Central memory CD8-positive, alpha-beta T cell (primary cell): ENCODE data around the gene VHLL.
A peak's percentile ranks its signal among the peaks of the same experiment; 100 is the strongest.
"Not testable (repeated sequence)": the region's sequence is repeated elsewhere in the genome, so short reads cannot be mapped to it uniquely, and the experiment has no call there.

ENCODE experiments used
- ATAC-seq: fragments of 150-1000 bp; cut with Tn5 transposase; replicated peaks from 2 replicates; pipeline ENCODE4 v1.10.0; 2022; ENCODE audit warnings: mild to moderate bottlenecking, moderate FRiP score, moderate number of reproducible peaks; ENCODE audit not compliant: poor library complexity, severe bottlenecking; ENCODE audit errors: extremely low read depth
- DNase-seq, 2 donors: peaks; one replicate each; pipeline ENCODE4 v3.0.0; 2021; ENCODE audit warnings: low spot score in 2 of 2
- H3K27ac Mint-ChIP-seq: one replicate; pipeline ENCODE4 v1.8.0; 2022; ENCODE audit warnings: low read depth, mild to moderate bottlenecking, moderate library complexity, mixed read lengths
- H3K27me3 Mint-ChIP-seq: one replicate; pipeline ENCODE4 v1.8.0; 2022; ENCODE audit warnings: mixed read lengths
- H3K36me3 Mint-ChIP-seq: one replicate; pipeline ENCODE4 v1.8.0; 2022; ENCODE audit warnings: mild to moderate bottlenecking, moderate library complexity, mixed read lengths; ENCODE audit not compliant: insufficient read depth
- H3K4me1 Mint-ChIP-seq: one replicate; pipeline ENCODE4 v1.8.0; 2022; ENCODE audit warnings: mixed read lengths
- H3K4me3 Mint-ChIP-seq: one replicate; pipeline ENCODE4 v1.8.0; 2022; ENCODE audit warnings: mild to moderate bottlenecking, moderate library complexity, mixed read lengths
- H3K9me3 Mint-ChIP-seq: one replicate; pipeline ENCODE4 v1.8.0; 2022; ENCODE audit warnings: mixed read lengths

The VHLL gene

DNA sequence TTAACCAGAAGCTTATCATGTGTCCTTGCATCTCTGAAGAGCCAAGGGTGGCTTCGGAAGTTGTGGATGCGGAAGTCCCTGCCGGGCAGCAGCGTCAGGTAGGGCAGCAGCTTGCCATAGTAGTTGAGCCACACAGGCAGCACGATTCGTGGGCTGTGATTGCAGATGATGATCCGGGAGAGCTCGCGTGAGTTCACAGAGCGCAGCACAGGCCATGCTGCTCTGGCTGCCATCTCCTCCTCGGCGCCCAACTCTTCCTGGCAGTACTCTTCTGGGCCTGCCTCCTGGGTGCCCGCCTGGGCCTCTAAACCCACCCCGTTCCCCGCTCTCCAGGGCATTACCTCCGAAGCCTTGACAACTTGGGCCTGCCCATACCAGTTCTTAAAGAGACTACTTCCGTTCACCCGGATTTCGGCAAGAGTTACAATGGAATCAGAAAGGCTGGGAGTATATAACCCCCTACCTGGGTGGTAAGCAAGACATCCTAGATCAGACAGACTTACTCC is at the start of gene VHLL:
VHLL (minus strand) TSS at position 456 of the 506 bp plus-strand sequence; CDS start at position 338, 118 bp downstream.
- Mint-ChIP-seq H3K9me3 (no peaks in the 10 kb centered on the region), H3K27me3 (no peaks in the 10 kb centered on the region), H3K27ac (no peak within 1 kb of the TSS), H3K36me3 (peaks cover 6% of the 10 kb centered on the region), H3K4me3 (no peak within 1 kb of the TSS), H3K4me1 (peaks cover 16% of the 10 kb centered on the region)
- no peak for DNase-seq
- ATAC-seq = no peak

DNA sequence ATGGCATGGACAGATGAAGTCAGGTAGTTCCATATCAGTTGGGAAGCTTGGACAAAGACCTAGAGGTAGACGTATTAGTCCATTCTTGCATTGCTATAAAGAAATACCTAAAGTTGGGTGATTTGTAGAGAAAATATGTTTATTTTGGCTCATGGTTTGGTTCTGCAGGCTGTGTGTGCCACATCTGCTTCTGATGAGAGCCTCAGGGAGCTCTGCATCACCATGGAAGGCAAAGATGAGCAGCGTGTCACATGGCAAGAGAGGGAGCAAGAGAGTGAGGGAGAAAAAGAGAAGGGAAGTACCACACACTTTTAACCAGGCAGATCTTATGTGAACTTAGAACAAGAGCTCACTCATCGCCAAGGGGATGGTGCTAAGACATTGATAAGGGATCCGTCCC is 48.2 kb upstream of the VHLL start:
- H3K27me3 Mint-ChIP-seq = peaks cover 29% of the 10 kb centered on the region
- DNase-seq (no peak), ATAC-seq (no peak)
- no peak overlapping the region for H3K4me3 Mint-ChIP-seq
- H3K27ac Mint-ChIP-seq = no peak overlapping the region
- H3K9me3 Mint-ChIP-seq = no peaks in the 10 kb centered on the region
- H3K36me3 Mint-ChIP-seq = no peaks in the 10 kb centered on the region
- H3K4me1 Mint-ChIP-seq = no peaks in the 10 kb centered on the region

DNA sequence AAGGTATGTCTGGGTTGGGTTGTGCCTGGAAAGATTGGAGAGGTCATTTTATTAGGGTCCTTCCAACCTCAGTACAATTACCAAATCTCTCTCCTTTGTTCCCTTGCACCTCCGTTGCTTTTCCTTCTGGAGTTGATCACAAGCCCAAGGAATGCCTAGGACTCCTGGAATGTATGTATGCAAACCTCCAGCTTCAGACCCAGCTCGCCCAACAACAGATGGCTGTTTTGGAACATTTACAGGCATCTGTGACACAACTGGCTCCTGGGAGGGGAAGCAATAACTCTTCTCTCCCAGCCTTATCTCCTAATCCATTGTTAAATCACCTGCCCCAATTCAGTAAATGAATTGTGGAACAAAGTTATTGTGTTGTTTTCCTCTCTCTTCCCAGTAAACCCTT is 47.5 kb upstream of the VHLL start:
- Mint-ChIP-seq H3K36me3 (no peaks in the 10 kb centered on the region), H3K27ac (no peak overlapping the region), H3K4me3 (no peak overlapping the region), H3K9me3 (no peaks in the 10 kb centered on the region), H3K4me1 (no peaks in the 10 kb centered on the region), H3K27me3 (peaks cover 29% of the 10 kb centered on the region)
- no peak for DNase-seq
- no peak for ATAC-seq

DNA sequence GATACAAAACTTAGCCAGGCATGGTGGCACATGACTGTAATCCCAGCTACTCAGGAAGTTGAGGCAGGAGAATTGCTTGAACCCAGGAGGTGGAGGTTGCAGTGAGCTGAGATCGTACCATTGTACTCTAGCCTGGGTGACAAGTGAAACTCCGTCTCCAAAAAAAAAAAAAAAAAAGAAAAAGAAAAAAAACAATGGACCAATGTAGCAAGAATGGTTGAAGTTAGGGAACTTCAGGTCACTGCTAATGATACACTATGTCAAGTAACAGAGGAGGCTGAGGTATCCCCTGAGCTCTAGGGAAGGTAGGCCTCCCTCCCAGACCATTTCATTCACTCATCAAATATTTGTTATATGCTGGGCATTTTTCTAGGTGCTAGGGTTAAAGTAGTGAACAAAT is 46.9 kb upstream of the VHLL start:
- not testable (repeated sequence) for H3K27ac Mint-ChIP-seq, DNase-seq, ATAC-seq

DNA sequence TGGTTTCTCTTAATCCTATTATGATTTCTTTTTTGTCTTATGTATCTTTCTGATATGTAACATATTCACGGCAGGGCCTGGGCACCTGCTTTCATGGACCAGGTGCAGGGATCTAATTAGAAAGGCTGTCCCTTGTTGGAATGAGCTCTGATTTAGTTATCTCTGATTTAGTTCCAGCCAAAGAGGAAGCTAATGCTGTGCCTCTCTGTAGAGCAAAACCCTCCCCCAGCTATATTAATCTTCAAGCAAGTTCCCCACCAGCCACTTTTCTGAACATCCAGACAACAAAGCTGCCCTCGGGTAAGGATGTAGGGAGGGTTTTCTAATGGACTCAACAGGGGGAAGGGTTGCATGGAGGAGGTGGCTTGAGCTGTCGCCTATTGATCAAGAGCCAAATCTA is 45.3 kb upstream of the VHLL start:
- no peak overlapping the region for H3K27ac Mint-ChIP-seq
- DNase-seq = no peak
- H3K27me3 Mint-ChIP-seq = peaks cover 29% of the 10 kb centered on the region
- H3K9me3 Mint-ChIP-seq = no peaks in the 10 kb centered on the region
- ATAC-seq = no peak
- no peaks in the 10 kb centered on the region for H3K4me1 Mint-ChIP-seq
- no peak overlapping the region for H3K4me3 Mint-ChIP-seq
- peaks cover 2% of the 10 kb centered on the region for H3K36me3 Mint-ChIP-seq

More for the DNA sequence above, 46.9 kb upstream of the VHLL start:
- not testable (repeated sequence) for H3K9me3 Mint-ChIP-seq, H3K36me3 Mint-ChIP-seq, H3K4me1 Mint-ChIP-seq, H3K4me3 Mint-ChIP-seq
- H3K27me3 Mint-ChIP-seq = peaks cover 29% of the 10 kb centered on the region

DNA sequence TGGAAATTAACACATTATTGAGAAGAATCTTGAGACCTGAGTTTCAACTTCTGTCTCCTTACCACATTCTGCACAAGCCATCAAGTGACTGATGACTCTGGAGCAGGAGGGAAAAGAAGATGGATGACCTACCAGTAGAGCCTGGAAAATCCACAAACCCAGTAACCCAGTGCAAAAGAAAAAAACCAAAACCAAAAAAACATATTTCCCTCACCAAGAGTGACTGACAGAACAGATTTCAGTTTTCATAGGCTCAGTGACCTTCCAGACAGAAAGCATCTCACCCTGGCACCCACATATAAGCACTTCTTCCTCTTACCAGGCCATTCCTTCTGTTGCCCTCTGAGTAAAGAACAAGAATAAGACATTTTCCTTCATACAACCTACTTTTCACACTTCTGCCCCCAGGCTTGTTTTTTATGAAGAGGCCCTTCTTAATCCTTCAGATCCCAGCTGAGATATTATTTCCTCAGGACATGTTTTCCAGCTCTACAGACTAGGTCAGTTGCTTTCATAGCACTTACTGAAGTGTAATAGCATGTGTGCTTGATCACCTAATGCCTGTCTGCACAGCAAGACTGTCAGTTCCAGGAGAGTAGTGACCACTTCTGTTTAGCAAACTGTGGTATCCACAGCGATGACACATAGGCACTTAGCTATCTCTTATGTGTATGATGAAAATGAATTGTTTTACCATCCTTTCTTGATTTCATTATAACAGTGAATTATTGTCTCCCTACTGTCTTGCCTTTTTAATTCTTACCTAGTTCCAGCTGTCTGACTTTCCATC is 43.3 kb upstream of the VHLL start:
- H3K9me3 Mint-ChIP-seq = no peaks in the 10 kb centered on the region
- peaks cover 25% of the 10 kb centered on the region for H3K27me3 Mint-ChIP-seq
- peaks cover 8% of the 10 kb centered on the region for H3K36me3 Mint-ChIP-seq
- H3K4me1 Mint-ChIP-seq = peaks cover 10% of the 10 kb centered on the region
- ATAC-seq (no peak), DNase-seq (no peak)
- no peak overlapping the region for H3K27ac Mint-ChIP-seq
- H3K4me3 Mint-ChIP-seq = no peak overlapping the region

- Mint-ChIP-seq H3K4me1 (peaks cover 37% of the 10 kb centered on the region), H3K27me3 (no peaks in the 10 kb centered on the region), H3K27ac (peak within 1 kb of the TSS; percentile 86), H3K36me3 (peaks cover 26% of the 10 kb centered on the region), H3K4me3 (peak within 1 kb of the TSS; percentile 96), H3K9me3 (no peaks in the 10 kb centered on the region)
- DNase-seq = peak; percentile 99
- peak; percentile 95 for ATAC-seq
Observed at GRCh38 chr1:156338180-156338976, 39.3 kb upstream of the VHLL start, which contains the start of the genes CCT3 and TSACC. Gene CCT3, minus strand, starts transcription at chr1:156338292. Its CDS starts 108 bp downstream, at chr1:156338184. Gene TSACC, plus strand, starts transcription at chr1:156338526. Its CDS starts 1,232 bp downstream, at chr1:156339758.

GRCh38 chr1:156337888-156338179 is 38.7 kb upstream of the VHLL start:
- ATAC-seq (no peak), DNase-seq (no peak)
- Mint-ChIP-seq H3K36me3 (peaks cover 30% of the 10 kb centered on the region), H3K4me1 (peaks cover 37% of the 10 kb centered on the region), H3K27me3 (no peaks in the 10 kb centered on the region), H3K4me3 (peak overlapping the region; percentile 96), H3K27ac (peak overlapping the region; percentile 86), H3K9me3 (no peaks in the 10 kb centered on the region)

- Mint-ChIP-seq H3K4me1 (peaks cover 37% of the 10 kb centered on the region), H3K36me3 (peaks cover 36% of the 10 kb centered on the region), H3K27me3 (no peaks in the 10 kb centered on the region), H3K27ac (peak overlapping the region; percentile 86), H3K4me3 (peak overlapping the region; percentile 96), H3K9me3 (no peaks in the 10 kb centered on the region)
- DNase-seq = no peak
- no peak for ATAC-seq
Observed at GRCh38 chr1:156337052-156337887, 38.2 kb upstream of the VHLL start.

GRCh38 chr1:156336242-156336641 is 37.1 kb upstream of the VHLL start:
- H3K4me1 Mint-ChIP-seq = peaks cover 37% of the 10 kb centered on the region
- no peak for ATAC-seq
- H3K36me3 Mint-ChIP-seq = peaks cover 43% of the 10 kb centered on the region
- peak overlapping the region; percentile 96 for H3K4me3 Mint-ChIP-seq
- peak overlapping the region; percentile 86 for H3K27ac Mint-ChIP-seq
- H3K9me3 Mint-ChIP-seq = no peaks in the 10 kb centered on the region
- no peak for DNase-seq
- no peaks in the 10 kb centered on the region for H3K27me3 Mint-ChIP-seq

- not testable (repeated sequence) for H3K27me3 Mint-ChIP-seq
Observed at GRCh38 chr1:156323179-156323578, 24.1 kb upstream of the VHLL start.

GRCh38 chr1:156320560-156320959 is 21.5 kb upstream of the VHLL start:
- Mint-ChIP-seq H3K4me3 (no peak overlapping the region), H3K27ac (no peak overlapping the region), H3K9me3 (no peaks in the 10 kb centered on the region), H3K4me1 (no peaks in the 10 kb centered on the region), H3K36me3 (peaks cover 78% of the 10 kb centered on the region), H3K27me3 (no peaks in the 10 kb centered on the region)
- no peak for DNase-seq
- no peak for ATAC-seq

More at GRCh38 chr1:156323179-156323578, 24.1 kb upstream of the VHLL start:
- not testable (repeated sequence) for ATAC-seq, H3K9me3 Mint-ChIP-seq, H3K4me1 Mint-ChIP-seq, DNase-seq, H3K27ac Mint-ChIP-seq, H3K4me3 Mint-ChIP-seq
- peaks cover 61% of the 10 kb centered on the region for H3K36me3 Mint-ChIP-seq
